SK-N-SH treated with all-trans-retinoic acid at 6 μM for 48 hours (cell line): ENCODE results near the gene TMUB1.
A peak's percentile ranks its signal among the peaks of the same experiment; 100 is the strongest.

Source experiments
- ATAC-seq: fragments of 200-7000 bp; cut with Tn5 transposase; 3 replicates; pipeline ENCODE4 v1.9.1; 2020; ENCODE audit warnings: mild to moderate bottlenecking, moderate library complexity
- ARNTL ChIP-seq: fragments of 450-650 bp; formaldehyde crosslinking; IDR thresholded peaks from 2 replicates; pipeline ENCODE4 v1.5.0; 2020; ENCODE audit warnings: low read depth, mild to moderate bottlenecking, moderate library complexity, borderline replicate concordance
- CREB5 ChIP-seq: fragments of 250-450 bp; sonication (Bioruptor Pico); IDR thresholded peaks from 2 replicates; pipeline ENCODE4 v1.5.1; 2020; ENCODE audit warnings: low read depth, mild to moderate bottlenecking, moderate library complexity
- CSDC2 ChIP-seq: fragments of 250-450 bp; sonication (Bioruptor Pico); IDR thresholded peaks from 2 replicates; pipeline ENCODE4 v1.5.0; 2020; ENCODE audit warnings: mild to moderate bottlenecking, moderate library complexity
- CSRNP3 ChIP-seq: fragments of 250-450 bp; sonication (Bioruptor Pico); IDR thresholded peaks from 2 replicates; pipeline ENCODE4 v1.5.1; 2021; ENCODE audit warnings: mild to moderate bottlenecking, moderate library complexity
- ESRRG ChIP-seq: fragments of 250-450 bp; sonication (Bioruptor Pico); IDR thresholded peaks from 2 replicates; pipeline ENCODE4 v1.6.1; 2021; ENCODE audit warnings: mild to moderate bottlenecking
- GLIS3 ChIP-seq: fragments of 250-450 bp; sonication (Bioruptor Pico); IDR thresholded peaks from 2 replicates; pipeline ENCODE4 v1.5.0; 2020; ENCODE audit warnings: mild to moderate bottlenecking, moderate library complexity
- OSR1 ChIP-seq: fragments of 250-450 bp; sonication (Bioruptor Pico); IDR thresholded peaks from 2 replicates; pipeline ENCODE4 v1.8.0; 2022; ENCODE audit warnings: moderate library complexity, mild to moderate bottlenecking, inconsistent platforms
- PATZ1 ChIP-seq: fragments of 250-450 bp; sonication (Bioruptor Pico); IDR thresholded peaks from 2 replicates; pipeline ENCODE4 v1.8.0; 2020; ENCODE audit warnings: mild to moderate bottlenecking, moderate library complexity, borderline replicate concordance
- PPARA ChIP-seq: fragments of 250-450 bp; sonication (Bioruptor Pico); IDR thresholded peaks from 2 replicates; pipeline ENCODE4 v1.5.0; 2020; ENCODE audit warnings: mild to moderate bottlenecking, borderline replicate concordance
- RARB ChIP-seq: fragments of 250-450 bp; sonication (Bioruptor Pico); IDR thresholded peaks from 2 replicates; pipeline ENCODE4 v1.8.0; 2021; ENCODE audit warnings: mild to moderate bottlenecking, moderate library complexity
- TCF4 ChIP-seq: fragments of 250-450 bp; sonication (Bioruptor Pico); IDR thresholded peaks from 2 replicates; pipeline ENCODE4 v1.8.0; 2021; ENCODE audit warnings: mild to moderate bottlenecking, moderate library complexity, borderline replicate concordance
- TOX ChIP-seq: fragments of 250-450 bp; sonication (Bioruptor Pico); IDR thresholded peaks from 2 replicates; pipeline ENCODE4 v1.8.0; 2021; ENCODE audit warnings: mild to moderate bottlenecking, moderate library complexity, borderline replicate concordance
- TSHZ2 ChIP-seq: fragments of 250-450 bp; sonication (Bioruptor Pico); IDR thresholded peaks from 2 replicates; pipeline ENCODE4 v1.5.0; 2020; ENCODE audit warnings: mild to moderate bottlenecking, moderate library complexity
- ZC3H10 ChIP-seq: fragments of 250-450 bp; sonication (Bioruptor Pico); IDR thresholded peaks from 2 replicates; pipeline ENCODE4 v1.5.1; 2021; ENCODE audit warnings: mild to moderate bottlenecking, moderate library complexity
- ZFP3 ChIP-seq: fragments of 250-450 bp; sonication (Bioruptor Pico); IDR thresholded peaks from 2 replicates; pipeline ENCODE4 v1.5.0; 2020; ENCODE audit warnings: mild to moderate bottlenecking, moderate library complexity
- ZNF565 ChIP-seq: fragments of 450-650 bp; formaldehyde crosslinking; conservative IDR thresholded peaks from 2 replicates; pipeline ENCODE4 v1.5.0; 2020; ENCODE audit warnings: low read depth, mild to moderate bottlenecking, moderate library complexity
- ZNF70 ChIP-seq: fragments of 450-650 bp; formaldehyde crosslinking; IDR thresholded peaks from 2 replicates; pipeline ENCODE4 v1.5.0; 2020; ENCODE audit warnings: mild to moderate bottlenecking, moderate library complexity
- ZNF8 ChIP-seq: fragments of 450-650 bp; formaldehyde crosslinking; IDR thresholded peaks from 2 replicates; pipeline ENCODE4 v1.5.0; 2020; ENCODE audit warnings: mild to moderate bottlenecking, moderate library complexity

The TMUB1 gene

GRCh38 chr7:151088019-151088855 is 4.9 kb upstream of the TMUB1 start:
- no peak; the same call in 2 of the 3 replicates for ATAC-seq
- TF ChIP-seq TSHZ2 (CRISPR knock-in tag), result no peak
- TF ChIP-seq ZC3H10 (CRISPR knock-in tag), result no peak
- TF ChIP-seq PPARA, result no peak
- TF ChIP-seq TOX (CRISPR knock-in tag), result no peak
- TF ChIP-seq CSRNP3 (CRISPR knock-in tag), result no peak
- TF ChIP-seq ZFP3 (CRISPR knock-in tag), result no peak
- TF ChIP-seq ZNF8 (CRISPR knock-in tag), result no peak
- TF ChIP-seq TCF4 (CRISPR knock-in tag), result no peak
- TF ChIP-seq GLIS3 (CRISPR knock-in tag), result no peak

GRCh38 chr7:151087245-151088018 is 4.1 kb upstream of the TMUB1 start:
- ATAC-seq, result peak; percentile 57
- TF ChIP-seq CREB5 (CRISPR knock-in tag) (no peak), TCF4 (CRISPR knock-in tag) (peak; percentile 25; the same call in 1 of the 2 replicates)
- TF ChIP-seq, all 23 proteins: peak for 1

GRCh38 chr7:151086802-151087244 is 3.5 kb upstream of the TMUB1 start:
- peak; percentile 1; the same call in 1 of the 3 replicates for ATAC-seq
- TF ChIP-seq ZFP3 (CRISPR knock-in tag) (no peak), ESRRG (CRISPR knock-in tag) (no peak), CREB5 (CRISPR knock-in tag) (no peak), PATZ1 (CRISPR knock-in tag) (no peak), CSRNP3 (CRISPR knock-in tag) (no peak), RARB (CRISPR knock-in tag) (no peak), ZNF565 (CRISPR knock-in tag) (no peak), GLIS3 (CRISPR knock-in tag) (no peak), OSR1 (CRISPR knock-in tag) (no peak), PPARA (no peak), ZNF70 (no peak), ARNTL (CRISPR knock-in tag) (no peak), ZNF8 (CRISPR knock-in tag) (no peak), CSDC2 (no peak), TOX (CRISPR knock-in tag) (no peak)
